Neural crest cell (in vitro differentiated cells): ENCODE data around the gene RADX. TPM values are rescaled to one million over a fixed set of nuclear protein-coding genes. Genes with fewer than 3 reads are reported as not detected.

Experiments
- DNase-seq: peaks from one replicate; pipeline ENCODE4 v3.0.0; 2021; ENCODE audit warnings: low read depth, mixed read lengths, low spot score
- H3K27ac Mint-ChIP-seq: one replicate; pipeline ENCODE4 v1.8.0; 2021; ENCODE audit warnings: mild to moderate bottlenecking, mixed read lengths; ENCODE audit not compliant: unreplicated experiment
- H3K27me3 Mint-ChIP-seq: 2 replicates; pipeline ENCODE4 v1.8.0; 2021; ENCODE audit warnings: low read depth, mild to moderate bottlenecking, mixed read lengths
- H3K36me3 Mint-ChIP-seq: 2 replicates; pipeline ENCODE4 v1.8.0; 2021; ENCODE audit warnings: low read depth, mild to moderate bottlenecking, mixed read lengths
- H3K4me1 Mint-ChIP-seq: 2 replicates; pipeline ENCODE4 v1.8.0; 2021; ENCODE audit warnings: mixed read lengths
- H3K4me3 Mint-ChIP-seq: one replicate; pipeline ENCODE4 v1.8.0; 2021; ENCODE audit warnings: mild to moderate bottlenecking, mixed read lengths
- H3K9me3 Mint-ChIP-seq: 2 replicates; pipeline ENCODE4 v1.8.0; 2021; ENCODE audit warnings: mixed read lengths
- total RNA-seq: library from RNA; stranded (reverse); gene quantifications from 2 replicates; pipeline ENCODE4 v1.2.1, GENCODE V29; 2021
- TF ChIP-seq, protein P1 (sequence below): fragments of 200-600 bp; sonication (generic); conservative IDR thresholded peaks from 2 replicates; pipeline ENCODE4 v1.5.0; 2021; ENCODE audit warnings: antibody characterized with exemption, mild to moderate bottlenecking

RADX gene
- total RNA-seq, 1 donor from 2014 or later: 19.9 TPM

DNA sequence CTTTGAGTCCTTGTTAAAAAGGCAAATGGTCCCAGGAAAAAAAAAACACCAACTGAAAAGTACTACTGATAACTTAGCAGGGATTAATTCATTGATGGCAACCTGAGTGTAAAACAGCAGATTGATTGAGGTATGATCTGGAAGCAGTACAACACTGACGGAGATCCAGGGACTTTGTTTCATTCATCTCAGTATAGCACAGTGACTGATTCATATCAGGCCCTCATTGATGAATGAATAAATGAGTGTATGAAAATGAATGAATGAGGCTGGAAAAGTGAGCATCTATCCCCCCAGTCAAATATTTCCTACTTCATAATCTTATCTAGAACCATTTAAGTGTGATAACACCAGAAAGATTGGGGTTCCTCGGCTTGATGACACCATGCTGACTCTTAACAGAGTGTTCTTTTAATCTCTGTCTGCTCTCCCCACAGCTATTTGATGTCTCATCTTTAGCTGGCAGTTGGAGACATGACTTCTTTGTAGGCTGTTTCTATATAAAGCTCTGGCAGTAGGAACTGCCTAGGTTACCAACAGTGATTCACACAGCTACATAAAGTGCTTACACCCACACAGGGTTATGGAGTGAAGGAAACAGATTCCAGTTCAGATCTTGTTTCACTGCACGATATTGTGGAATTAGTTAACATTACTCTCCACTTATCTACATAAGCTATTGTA, 96.1 kb downstream of the RADX start:
- Mint-ChIP-seq H3K36me3 (peaks cover 2% of the 10 kb centered on the region), H3K4me3 (no peak overlapping the region), H3K4me1 (peaks cover 4% of the 10 kb centered on the region), H3K27ac (no peak overlapping the region), H3K9me3 (peaks cover 6% of the 10 kb centered on the region), H3K27me3 (no peaks in the 10 kb centered on the region)
- TF ChIP-seq, protein P1, sequence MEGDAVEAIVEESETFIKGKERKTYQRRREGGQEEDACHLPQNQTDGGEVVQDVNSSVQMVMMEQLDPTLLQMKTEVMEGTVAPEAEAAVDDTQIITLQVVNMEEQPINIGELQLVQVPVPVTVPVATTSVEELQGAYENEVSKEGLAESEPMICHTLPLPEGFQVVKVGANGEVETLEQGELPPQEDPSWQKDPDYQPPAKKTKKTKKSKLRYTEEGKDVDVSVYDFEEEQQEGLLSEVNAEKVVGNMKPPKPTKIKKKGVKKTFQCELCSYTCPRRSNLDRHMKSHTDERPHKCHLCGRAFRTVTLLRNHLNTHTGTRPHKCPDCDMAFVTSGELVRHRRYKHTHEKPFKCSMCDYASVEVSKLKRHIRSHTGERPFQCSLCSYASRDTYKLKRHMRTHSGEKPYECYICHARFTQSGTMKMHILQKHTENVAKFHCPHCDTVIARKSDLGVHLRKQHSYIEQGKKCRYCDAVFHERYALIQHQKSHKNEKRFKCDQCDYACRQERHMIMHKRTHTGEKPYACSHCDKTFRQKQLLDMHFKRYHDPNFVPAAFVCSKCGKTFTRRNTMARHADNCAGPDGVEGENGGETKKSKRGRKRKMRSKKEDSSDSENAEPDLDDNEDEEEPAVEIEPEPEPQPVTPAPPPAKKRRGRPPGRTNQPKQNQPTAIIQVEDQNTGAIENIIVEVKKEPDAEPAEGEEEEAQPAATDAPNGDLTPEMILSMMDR: no peak
- DNase-seq: no peak

DNA sequence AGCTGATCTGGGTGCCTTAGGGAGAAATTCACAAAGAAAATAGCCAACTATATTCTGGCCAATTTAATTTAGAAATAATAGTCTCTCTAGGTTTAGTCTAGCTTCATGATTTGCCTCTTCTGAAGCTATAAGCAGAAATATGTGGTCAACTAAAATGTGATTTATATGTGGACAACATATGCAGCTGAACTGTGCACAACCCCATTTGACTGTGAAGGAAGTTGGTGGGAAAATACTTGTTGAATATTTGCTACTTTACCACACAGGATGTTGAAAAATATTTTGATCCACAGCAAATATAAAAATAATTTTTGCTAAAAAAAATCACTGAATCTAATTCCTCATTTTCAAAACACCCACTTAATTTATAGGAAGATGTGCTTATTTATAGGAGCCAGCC, 99.0 kb downstream of the RADX start:
- peaks cover 7% of the 10 kb centered on the region for H3K9me3 Mint-ChIP-seq

DNA sequence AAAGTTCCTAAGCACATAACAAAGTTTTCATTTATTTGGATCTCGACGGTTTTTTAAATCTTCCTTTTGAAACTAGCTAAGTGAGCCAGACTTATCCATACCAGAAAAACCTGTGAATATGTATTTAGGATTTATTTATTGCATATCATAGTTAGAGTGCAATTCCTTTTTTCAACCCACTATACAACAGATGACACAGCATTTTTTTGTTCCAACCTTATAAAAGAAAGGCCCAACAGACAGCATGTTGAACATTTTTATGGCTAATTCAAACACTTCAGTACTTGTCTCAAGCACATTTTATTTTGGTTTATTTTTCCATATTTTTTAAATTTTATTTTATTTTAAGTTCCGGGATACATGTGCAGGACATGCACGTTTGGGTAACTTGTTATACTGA, 99.6 kb downstream of the RADX start:
- Mint-ChIP-seq H3K4me1 (peaks cover 4% of the 10 kb centered on the region), H3K27ac (no peak overlapping the region), H3K27me3 (no peaks in the 10 kb centered on the region), H3K36me3 (no peaks in the 10 kb centered on the region), H3K4me3 (no peak overlapping the region), H3K9me3 (peaks cover 12% of the 10 kb centered on the region)
- TF ChIP-seq, protein P1: no peak
- no peak for DNase-seq

More for the DNA sequence above, 99.0 kb downstream of the RADX start:
- no peaks in the 10 kb centered on the region for H3K36me3 Mint-ChIP-seq
- no peak for DNase-seq
- H3K27ac Mint-ChIP-seq: no peak overlapping the region
- H3K4me1 Mint-ChIP-seq: peaks cover 4% of the 10 kb centered on the region
- H3K4me3 Mint-ChIP-seq: no peak overlapping the region
- TF ChIP-seq, protein P1: no peak
- no peaks in the 10 kb centered on the region for H3K27me3 Mint-ChIP-seq

DNA sequence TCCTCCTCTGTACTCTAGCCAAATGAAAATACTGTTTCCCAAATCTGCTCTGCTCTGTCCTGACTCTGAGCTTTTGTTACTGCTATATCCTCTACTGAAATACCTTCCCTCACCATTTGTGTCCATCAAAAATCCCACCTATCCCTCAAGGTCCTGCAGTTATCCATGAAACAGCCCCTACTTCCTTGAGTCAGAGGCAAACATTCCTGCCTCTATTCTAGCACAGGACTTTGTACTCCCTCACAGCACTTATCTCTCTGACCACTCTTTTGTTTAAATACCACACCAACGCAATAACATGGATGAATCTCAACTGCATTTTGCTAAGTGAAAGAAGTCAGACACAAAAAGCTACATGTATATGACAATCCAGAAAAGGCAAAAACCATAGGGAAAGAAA, 104.2 kb downstream of the RADX start:
- TF ChIP-seq, protein P1: no peak
- Mint-ChIP-seq H3K36me3 (no peaks in the 10 kb centered on the region), H3K9me3 (peaks cover 12% of the 10 kb centered on the region), H3K27me3 (peaks cover 3% of the 10 kb centered on the region), H3K4me1 (no peaks in the 10 kb centered on the region), H3K27ac (no peak overlapping the region), H3K4me3 (no peak overlapping the region)
- DNase-seq: no peak

DNA sequence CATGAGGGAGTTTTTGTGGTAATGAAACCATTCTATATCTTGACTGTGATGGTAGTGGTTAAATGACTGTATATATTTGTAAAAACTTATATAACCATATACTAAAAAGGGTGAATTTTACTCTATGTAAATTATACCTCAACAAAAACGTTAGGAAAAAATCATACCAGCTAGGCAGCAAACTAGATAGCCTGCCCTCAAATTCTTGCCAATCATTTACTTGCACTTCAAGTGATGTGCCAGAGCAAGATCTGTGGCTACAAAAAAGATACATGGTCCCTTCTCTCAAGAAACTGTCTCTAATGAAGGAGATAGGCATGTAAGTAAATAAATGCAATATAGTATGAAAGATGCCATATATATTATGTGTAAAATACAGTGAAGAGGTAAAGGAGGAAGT, 104.7 kb downstream of the RADX start:
- no peak overlapping the region for H3K27ac Mint-ChIP-seq
- H3K9me3 Mint-ChIP-seq: peaks cover 9% of the 10 kb centered on the region
- H3K36me3 Mint-ChIP-seq: no peaks in the 10 kb centered on the region
- DNase-seq: no peak
- H3K4me1 Mint-ChIP-seq: no peaks in the 10 kb centered on the region
- H3K4me3 Mint-ChIP-seq: no peak overlapping the region
- TF ChIP-seq, protein P1: no peak
- peaks cover 5% of the 10 kb centered on the region for H3K27me3 Mint-ChIP-seq
